HG03103 (cell line): ENCODE results near the gene MAL.
"Not testable (repeated sequence)": the region's sequence is repeated elsewhere in the genome, so short reads cannot be mapped to it uniquely, and the experiment has no call there.

Source experiments
- ATAC-seq: cut with Tn5 transposase; IDR thresholded peaks from one replicate; pipeline ENCODE4 v1.9.1; 2021; ENCODE audit warnings: low read depth; ENCODE audit not compliant: unreplicated experiment

The MAL gene

GRCh38 chr2:95082477-95082876 is 57.0 kb downstream of the MAL start:
- no peak for ATAC-seq

DNA sequence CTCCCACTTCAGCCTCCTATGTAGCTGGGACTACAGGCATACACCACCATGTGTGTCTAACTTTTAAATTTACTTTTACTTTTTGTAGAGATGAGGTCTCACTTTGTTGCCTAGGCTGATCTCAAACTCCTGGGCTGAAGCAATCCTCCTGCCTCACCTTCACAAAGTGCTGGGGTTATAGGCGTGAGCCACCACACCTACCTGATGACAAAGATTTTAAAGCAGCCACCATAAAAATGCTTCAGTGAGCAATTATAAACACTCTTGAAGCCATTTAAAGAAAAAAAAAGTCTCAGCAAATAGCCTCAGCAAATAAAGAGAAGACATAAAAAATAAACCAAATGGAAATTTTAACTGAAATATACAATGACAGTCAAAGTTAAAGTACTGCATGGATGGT is 60.5 kb downstream of the MAL start:
- no peak for ATAC-seq

GRCh38 chr2:95087379-95087778 is 61.9 kb downstream of the MAL start:
- no peak for ATAC-seq

- no peak for ATAC-seq
Observed at GRCh38 chr2:95091885-95092555, 66.5 kb downstream of the MAL start.

GRCh38 chr2:95098273-95098672 is 72.8 kb downstream of the MAL start:
- not testable (repeated sequence) for ATAC-seq

DNA sequence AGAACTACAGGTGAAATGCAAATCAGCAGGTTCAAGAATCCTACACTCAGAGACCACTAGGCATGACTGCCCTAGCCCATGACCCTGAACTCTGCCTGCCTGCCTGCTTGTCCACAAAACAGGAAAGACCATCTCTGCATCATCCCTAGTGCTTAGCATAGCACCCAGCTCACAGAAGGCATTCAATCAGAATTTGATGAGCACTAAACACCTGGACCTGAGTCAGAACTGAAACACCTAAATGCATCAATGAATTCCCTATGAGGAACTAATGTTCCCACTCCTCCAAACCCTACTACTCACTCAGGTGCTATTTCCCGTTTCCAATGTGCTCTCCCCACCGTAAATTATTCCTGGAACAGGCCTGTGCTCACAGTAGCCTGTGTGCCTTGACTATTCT is 74.4 kb downstream of the MAL start:
- ATAC-seq, result no peak
